Fibroblast of the conjunctiva (primary cell): ENCODE data around the gene MACROD1.
"Not testable (repeated sequence)": the region's sequence is repeated elsewhere in the genome, so short reads cannot be mapped to it uniquely, and the experiment has no call there.

Source experiments
- DNase-seq: peaks from one replicate; pipeline ENCODE4 v3.0.0-alpha.2; 2010; ENCODE audit warnings: low read depth

Gene MACROD1

DNA sequence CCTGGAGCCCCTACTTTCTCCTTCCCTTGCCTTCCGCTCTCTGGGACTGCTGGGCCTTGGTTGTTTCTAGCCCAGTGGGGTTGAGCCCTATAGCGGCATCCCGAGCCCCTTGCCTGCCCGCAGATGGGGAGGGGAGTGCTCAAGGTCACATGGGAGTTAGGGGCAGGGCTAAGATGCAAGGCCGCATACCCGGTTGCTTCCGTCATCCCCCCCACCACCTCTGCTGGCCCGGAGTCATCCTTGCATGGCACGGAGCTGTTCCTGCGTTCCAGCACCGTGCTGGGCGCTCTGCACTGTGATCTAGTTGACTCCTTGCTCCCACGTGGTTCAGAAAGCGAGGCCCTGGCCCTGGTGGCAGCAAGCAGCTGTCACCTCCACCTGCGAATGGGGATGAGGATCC is 112.2 kb downstream of the MACROD1 start:
- DNase-seq = no peak

DNA sequence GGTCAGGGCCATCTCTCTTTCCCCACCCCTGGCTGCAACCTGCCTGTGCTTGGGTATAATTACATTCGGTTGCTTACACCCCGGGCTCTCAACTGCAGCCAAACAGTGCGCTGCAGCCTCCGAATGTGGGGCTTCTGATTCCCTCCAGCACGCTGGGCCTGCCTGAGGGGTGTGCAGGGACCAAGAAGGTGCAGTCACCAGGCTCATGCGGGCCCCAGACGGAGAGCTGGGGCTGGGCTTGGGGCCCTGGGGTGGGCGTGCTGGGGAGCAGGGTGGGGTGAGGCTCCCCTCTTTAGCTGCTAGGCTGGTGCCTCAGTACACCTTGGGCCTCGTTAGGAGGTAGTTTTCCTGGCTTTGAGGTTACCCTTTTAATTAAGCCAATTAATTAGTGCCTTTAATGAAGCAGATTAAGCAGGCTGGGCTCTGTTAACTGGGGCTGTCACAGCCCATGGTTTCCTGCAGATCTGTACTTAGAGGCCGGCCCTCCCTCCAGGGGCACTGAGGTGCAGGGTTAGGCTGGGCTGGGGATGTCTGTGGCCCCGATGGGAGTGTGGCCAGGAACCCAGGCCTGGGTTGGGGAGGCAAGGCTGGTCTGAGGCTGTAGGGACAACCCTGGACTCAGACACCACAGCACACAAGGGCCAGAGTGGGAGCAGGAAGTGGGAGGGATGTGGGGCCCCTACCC is 112.8 kb downstream of the MACROD1 start:
- no peak for DNase-seq

DNA sequence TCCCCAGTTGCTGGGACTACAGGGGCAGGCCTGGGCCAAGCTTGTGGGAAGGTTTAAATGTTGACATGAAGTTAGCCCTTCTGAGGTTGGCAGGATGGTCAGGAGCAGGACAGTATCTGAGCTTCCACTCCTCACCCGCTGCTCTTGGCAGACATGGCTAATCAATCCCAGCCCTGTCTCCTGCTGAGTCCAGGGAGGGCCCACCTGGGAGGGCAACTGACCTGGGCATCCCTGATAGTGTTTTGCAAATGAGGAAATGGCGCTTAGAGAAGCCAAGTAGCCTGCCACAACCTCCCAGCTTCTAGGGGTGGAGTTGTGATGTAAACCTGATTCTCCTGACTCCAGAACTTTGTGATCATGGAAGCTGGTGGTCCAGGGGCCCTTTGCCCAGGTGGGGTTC is 113.5 kb downstream of the MACROD1 start:
- DNase-seq = no peak

DNA sequence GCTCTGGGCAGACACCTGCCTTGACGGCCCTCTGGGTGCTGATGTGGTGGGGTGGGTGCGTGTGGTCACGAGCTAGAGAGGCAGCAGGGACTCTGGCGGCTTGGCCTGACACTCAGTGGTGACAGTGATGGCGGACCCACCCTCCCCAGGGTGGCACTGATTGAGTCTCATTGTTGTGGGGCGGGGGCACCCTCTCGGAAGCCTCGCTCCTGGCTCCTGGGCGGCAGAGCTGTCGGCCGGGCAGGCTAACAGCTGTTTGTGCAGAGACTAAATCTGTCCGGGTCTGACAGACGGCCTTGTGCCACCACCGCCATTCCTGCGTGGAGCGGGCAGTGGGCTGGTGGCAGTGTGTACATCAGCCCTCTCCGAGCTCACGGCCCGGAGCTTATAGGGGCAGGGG is 114.6 kb downstream of the MACROD1 start:
- DNase-seq = no peak

DNA sequence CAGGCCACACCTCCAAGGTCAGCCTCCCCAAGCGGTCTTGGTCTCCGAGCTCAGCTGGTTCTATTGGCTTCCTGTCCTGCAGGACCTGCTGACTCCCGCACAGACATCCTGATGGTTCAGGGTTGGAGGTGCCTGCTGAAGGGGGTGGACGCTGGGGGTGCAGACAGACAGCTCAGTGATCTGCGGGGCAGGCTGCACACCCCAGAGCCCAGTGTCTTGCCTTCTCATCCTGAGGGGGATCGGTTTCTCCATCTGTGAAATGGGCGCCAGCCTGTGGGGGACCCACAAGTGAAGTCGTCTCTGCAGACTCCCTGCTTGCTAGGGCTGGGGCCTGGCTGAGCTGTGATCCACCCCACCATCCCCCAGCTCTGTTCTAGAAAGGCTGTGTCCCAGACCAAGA is 116.4 kb downstream of the MACROD1 start:
- DNase-seq = no peak

DNA sequence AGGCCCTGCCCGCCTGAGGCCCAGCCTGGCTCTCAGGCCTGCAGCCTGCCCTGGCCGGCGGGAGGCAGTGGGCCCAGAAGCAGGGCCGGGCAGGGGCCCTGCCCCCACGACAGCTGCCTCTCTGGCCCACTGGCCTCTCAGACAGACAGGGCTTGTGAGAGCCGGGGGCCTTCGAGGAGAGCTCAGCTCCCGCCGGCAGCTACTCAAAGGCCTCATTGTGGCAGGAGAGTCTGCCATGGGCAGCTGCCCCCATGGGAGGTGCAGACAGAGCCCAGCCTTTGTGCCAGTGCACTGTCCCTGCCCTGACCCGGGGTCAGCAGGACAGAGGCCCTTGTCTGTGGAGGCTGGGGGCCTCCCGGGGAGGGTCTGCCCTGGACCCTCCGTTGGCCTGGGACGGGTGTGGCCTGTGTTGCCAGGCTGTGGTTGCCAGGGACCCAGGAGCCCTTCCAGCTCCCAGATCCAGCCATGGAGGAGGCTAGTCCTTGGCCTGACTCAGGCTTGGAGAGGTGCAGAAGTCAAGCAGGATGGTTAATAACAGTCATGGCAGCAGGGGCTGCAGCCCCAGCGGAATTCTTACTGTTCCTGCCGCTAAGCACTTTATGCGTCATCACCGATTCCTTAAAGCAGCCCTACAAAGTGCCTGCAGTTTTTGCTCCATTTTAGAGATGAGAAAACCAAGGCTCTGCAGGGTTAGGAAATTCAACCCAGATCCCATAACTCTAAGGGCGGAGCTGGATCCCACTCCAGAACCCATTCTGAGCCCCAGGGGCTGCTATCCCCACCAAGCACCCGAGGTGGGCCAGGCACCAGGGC is 117.7 kb downstream of the MACROD1 start:
- no peak for DNase-seq

DNA sequence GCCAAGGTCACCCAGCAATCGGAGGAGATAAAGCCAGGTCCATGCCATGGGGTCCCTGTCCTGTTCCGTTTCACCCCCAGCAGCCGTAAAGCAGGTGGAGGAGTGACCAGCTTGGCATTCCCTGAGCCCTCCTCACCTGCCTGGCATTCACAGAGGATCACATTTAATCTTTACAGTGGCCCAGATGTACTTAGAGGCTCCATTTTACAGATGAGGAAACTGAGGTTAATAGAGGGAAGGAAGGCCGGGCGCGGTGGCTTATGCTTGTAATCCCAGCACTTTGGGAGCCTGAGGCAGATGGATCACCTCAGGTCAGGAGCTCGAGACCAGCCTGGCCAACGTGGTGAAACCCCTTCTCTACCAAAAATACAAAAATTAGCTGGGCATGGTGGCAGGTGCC is 118.5 kb downstream of the MACROD1 start:
- not testable (repeated sequence) for DNase-seq

DNA sequence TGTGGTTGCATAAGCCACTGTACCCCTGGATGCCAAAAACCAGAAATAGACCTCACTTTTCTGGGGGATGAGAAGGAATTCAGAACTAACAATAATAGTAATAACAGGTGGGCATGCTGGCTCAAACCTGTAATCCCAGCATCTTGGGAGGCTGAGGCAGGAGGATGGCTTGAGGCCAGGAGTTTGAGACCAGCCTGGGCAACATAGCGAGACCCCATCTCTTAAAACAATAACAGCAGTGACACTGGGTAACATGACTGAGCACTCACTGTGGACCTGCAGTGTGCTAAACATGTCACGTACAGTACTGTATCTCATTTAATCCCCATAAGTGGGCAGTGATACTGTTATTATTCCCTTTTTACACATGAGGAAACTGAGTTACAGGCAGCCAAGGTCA is 120.2 kb downstream of the MACROD1 start:
- DNase-seq = no peak

DNA sequence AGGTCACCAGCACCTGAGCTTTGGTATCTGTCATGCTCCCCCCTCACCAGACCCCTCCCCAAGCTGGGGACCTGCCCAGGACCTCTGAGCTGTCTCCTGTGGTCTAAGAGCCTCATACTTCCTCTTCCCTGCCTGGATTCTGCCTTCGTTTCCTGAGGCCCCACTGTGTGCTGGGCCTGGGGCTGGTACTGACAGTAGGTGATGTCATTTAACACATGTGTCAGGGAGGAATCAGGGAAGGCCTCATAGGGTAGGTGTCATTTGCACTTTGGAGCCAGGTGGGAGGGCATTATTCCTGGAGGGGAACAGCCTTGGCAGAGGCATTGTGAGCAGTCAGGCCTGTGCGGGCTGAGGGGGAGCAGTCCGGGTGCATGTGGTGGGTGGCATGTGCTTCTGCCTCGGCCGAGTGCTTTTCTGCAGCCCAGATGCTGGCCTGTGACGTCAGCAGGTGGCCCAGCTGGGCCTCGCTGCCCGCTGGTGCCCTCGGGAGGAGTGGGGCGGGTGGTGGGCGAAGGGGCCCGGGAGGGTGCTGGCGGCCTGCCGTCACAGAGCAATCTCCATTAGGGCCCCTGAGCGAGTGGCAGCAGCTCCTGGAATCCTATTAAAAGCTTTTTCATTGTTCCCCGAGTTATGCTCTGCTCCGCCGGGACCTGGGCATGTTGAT is 121.1 kb downstream of the MACROD1 start:
- no peak for DNase-seq

DNA sequence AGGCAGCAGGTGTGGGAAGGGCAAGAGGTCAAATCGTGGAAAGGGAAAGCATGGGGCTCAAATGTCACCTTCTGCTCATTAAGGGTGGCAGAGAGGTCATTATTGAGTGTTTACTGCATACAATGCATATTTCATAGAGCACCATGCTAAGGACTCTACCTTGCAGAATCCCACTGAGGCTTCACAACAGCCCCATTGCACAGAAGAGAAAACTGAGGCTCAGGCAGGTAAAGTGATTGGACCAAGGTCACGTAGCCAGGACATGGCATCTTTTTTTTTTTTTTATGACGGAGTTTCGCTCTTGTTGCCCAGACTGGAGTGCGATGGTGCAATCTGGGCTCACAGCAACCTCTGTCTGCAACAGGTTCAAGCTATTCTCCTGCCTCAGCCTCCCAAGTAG is 122.4 kb downstream of the MACROD1 start:
- no peak for DNase-seq

DNA sequence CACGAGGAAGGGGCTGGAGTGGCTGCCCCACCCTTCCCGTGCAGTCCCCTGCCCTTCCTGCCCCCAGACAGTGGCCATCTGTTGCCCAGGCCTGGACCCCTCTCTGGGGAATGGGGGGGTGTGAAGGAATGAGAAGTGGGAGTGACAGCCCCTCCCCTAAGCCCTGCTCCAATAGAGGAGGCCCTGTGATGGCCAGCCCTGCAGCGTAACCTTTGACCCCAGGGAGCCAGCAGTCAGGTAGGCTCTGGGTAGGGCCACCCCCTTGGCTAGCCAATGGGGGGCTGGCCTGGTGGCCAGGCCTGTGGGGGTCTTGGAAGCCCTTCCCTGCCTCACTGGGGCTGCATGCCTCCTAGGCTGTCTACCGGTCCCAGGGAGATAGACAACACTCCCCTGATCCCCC is 123.6 kb downstream of the MACROD1 start:
- DNase-seq = no peak

DNA sequence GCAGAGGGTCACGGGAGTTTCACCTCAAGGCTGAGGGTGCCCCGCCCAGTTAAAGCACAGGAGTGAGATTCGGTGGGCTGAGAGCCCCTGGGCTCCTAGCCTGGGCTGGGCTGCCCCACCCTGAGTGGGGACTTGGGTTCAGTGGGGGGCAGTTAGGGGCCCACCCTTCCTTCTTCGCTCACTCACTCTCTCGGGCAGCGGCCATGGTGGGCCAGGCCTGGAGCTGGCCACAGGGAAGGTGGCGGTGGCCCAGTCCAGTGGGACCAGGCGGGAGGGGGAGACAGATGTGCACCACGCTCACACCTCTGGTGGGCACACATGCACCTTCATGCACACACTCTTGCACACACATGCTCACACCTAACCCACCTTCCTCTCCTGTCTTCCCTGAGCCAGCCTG is 124.1 kb downstream of the MACROD1 start:
- no peak for DNase-seq

DNA sequence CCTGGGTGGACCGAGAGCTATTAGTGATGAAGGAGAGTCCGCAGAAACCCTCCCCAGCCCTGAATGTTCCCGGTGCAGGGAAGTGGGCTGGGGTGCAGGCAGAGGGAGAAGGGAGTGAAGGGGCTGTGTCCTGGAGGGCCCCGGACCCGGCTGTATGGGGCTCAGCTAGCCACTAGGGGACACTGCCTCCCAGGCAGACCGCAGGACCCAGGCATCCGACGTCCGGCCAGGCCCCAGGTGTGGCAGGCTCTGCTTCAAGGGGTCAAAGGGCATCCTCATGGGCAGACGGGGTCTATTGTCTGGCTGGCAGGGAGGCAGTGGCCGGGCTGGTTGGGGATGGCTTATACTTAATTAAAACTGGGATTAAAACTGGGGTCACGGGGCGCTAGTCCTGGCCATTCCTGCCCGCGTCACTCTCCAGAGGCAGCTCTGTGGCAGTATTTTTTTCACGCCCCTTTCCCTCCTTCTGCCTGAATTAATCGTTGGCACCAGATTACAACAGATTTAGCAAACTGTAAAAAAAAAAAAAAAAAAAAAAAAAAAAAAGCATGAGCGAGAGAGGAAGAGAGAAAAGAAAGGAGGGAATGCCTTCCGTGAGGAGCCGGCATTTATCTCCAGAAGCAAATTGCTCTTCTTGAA is 125.1 kb downstream of the MACROD1 start:
- no peak for DNase-seq

DNA sequence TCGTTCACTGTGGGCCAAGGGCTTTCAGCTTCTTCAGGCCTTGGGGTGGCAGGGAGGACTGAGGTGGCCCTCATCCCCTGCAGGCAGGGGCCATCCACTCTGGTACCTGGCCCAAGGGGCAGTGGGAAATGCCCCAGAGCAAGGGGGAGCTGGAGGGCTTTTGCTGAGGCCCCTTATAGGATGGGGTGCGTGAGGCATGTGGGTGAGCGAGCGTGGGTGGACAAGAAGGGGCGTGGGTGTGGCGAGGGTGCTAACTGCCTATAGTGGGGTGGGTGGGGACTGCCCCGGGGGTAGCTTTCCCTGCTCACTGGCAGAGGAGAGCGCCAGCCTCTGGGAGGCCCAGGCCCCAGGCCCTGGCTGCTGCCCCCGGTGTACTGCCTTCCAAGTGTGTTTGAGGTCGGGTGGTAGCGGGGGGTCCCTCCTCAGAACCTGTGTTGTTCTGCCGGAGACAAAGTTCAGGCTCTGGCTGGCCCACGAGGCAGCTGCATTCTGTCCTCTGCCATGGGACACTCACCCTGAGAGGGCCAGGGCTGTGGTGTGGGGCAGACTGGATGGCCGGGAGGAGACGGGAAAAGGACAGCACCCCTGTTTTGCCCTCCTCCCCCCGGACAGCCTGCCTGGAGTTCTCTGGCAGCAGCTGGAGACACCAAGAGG is 126.8 kb downstream of the MACROD1 start:
- DNase-seq = no peak

DNA sequence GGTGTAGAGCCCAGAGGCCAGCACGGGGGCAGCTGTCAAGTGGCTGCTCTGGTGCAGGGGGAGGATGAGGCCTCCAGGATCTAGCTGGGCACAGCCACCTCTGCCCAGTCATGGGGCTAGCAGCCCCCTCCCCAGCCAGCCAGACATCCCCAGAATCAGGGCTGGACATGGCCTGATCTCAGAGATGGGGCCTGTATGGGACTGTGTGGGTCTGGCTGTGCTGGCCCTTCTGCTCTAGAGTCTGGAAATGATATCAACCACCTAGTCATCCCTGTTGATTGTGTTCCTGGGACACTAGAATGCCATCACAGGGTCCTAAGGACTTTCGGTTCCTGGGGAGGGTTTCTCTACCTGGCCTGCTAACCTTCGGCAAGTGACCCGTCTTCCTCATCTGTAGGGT is 127.4 kb downstream of the MACROD1 start:
- DNase-seq = no peak

DNA sequence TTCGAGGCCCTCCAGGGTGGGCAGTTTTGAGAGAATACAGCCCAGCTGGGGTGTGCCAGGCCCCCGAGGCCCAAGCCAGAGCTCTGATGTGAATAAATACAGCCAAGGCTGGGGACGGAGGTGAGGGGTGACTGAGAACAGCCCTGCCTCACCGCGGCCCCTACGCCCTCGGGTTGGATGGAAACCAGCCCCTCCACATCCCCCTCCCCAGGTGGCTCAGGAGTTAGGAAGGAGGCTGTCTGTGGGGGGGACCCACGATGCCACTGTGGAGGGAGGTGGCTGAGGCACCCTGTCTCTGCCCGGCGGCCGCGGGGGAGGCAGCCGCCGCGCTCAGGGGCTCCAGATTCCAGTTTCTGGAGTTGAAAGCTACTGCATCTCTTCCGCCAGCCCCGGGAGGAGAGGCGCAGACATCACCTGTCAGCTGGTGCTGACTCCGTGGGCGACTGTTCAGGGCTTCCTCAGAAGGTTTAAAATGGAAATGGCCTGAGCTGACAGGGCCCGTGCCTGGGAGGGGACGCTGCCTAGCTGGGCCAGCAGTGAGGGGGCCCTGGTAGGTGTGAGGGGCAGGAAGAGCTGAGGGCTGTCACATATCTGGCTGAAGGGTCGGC is 128.8 kb downstream of the MACROD1 start:
- DNase-seq = no peak

DNA sequence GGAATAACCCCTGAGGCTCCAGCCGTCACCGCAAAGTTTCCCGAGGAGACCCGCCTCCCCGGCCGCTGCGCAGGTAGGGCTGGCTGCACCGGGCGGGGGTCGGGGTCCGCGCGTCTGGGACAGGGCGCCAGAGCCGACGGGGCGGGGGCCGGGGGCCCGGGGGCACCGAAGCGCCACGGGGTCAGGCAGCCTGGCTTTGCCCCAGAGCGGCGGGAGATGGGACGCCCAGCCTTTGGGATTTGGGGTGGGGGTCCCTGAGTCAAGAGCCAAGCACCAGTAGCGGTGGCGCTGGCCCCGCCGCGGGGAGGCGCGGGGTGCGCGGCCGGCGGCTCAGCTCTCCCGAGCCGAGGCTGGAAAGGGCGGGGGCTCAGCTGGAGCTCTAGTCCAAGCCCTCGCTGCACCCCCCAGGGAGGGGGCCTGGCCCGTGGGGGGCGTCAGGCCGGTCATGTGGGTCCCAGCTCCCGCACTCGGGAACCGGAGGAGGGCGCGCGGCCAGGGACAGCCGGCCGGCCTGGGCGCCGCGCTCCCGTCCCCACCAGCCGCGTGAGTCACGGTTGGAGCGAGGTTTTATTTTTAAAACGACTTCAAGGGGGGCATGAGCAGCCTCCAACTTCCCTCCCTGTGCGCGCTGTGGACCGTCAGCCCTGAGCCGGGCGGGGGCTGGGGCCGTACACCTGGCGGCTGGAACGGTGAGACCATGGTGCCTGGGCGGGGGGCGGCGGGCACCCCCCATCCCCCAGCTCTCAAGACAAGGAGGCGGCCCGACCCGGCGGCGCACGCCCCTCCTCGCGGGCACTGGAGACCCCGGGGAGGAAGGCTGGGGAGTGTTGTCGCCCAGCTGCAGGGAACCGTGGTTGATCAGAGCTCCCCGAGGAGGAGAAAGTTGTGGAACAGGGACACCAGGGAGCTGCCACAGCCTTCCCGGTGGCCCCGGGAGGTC is 129.6 kb downstream of the MACROD1 start:
- no peak for DNase-seq

DNA sequence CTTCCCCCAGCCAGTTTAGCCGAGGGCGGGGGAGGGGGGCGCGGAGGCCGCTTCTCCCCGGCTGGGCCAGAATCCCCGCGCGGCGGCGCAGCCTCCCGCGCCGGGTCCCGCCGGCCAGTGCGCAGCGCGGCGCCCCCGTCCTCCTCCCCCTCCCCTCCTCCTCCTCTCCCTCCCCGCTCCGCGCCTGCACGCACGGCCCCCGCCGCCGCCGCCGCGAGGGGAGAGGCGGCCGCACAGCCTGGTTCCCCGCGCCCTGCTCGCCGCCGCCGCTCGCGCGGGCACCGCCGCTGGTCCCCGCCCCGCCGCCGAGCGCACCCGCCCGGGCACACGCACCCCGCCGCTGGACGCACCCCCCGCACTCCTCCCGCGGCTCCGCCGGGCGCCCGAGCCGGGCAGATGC is 130.3 kb downstream of the MACROD1 start, which contains the start of gene FLRT1:
TSS of gene FLRT1 (plus strand) at position 356 of the 400 bp plus-strand sequence. CDS start 80,337 bp downstream, outside the sequence.
- DNase-seq = no peak

DNA sequence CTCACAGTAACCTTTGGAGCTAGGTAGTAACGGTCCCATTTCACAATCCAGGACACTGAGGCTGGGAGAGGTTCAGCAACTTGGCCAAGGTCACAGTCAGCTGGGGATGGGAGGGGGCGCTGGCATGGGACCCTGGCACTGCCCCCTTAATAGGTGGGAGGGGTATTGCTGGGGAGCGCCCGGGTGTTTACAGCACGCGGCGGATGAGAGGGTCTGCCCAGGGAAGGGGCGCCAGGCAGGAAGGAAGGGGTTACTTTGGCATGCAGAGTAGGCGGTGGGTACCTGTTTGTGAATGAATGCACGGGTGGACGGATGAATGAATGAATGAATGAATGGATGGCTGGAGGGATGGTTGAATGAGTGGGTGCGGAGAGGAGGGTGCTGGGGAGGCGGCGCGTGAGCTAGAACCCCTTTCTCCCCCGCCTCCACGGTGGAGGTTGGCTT is 130.8 kb downstream of the MACROD1 start:
- DNase-seq = no peak

DNA sequence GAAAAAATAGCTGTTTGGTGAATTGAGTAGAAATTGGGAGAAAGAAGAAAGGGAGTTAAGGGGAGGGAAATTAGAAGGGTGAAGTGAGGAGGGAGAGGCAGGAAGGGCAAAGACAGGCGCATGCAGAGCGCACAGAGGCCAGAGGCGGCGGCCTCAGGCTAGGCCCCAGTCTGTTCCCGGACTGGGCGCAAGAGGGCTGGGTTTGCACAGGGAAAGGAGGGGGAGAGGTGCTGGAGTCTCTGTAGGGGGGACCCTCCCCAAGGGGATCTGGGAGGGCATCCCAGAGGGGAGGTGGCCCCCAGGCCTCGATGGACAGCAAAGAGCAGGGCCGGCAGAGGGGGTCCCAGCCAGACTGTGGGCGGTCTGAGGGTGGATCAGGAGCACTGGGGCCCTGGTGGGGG is 131.5 kb downstream of the MACROD1 start:
- DNase-seq = no peak
